A172 (cell line): Measurements from ENCODE around the gene RASAL2. TPM values are rescaled to one million over a fixed set of nuclear protein-coding genes. Genes with fewer than 3 reads are reported as not detected.
A peak's percentile ranks its signal among the peaks of the same experiment; 100 is the strongest.

ENCODE experiments used
- DNase-seq: peaks from one replicate; pipeline ENCODE4 v3.0.0-alpha.2; 2015; ENCODE audit warnings: low spot score
- total RNA-seq: library from RNA; depleted of rRNA; stranded (reverse); fragments of >200 nt; shearing (Covaris generic); gene quantifications from 2 replicates; pipeline ENCODE4 v1.2.3, GENCODE V29; 2014; rRNA removed

RASAL2 gene
- total RNA-seq, result 18.7 and 23.8 TPM in 2 replicates

- DNase-seq, result peak; percentile 62
Observed at GRCh38 chr1:178093951-178094738, at the start of gene RASAL2. Gene RASAL2, plus strand, starts transcription at chr1:178094104. Its CDS starts 389 bp downstream, at chr1:178094493.

- DNase-seq, result no peak
Observed at GRCh38 chr1:178046591-178047270, 47.2 kb upstream of the RASAL2 start.

- DNase-seq, result no peak
Observed at GRCh38 chr1:178047403-178048093, 46.4 kb upstream of the RASAL2 start.

GRCh38 chr1:178048426-178048825 lies 45.5 kb upstream of the RASAL2 start:
- DNase-seq, result no peak

- no peak for DNase-seq
Observed at GRCh38 chr1:178048883-178049282, 45.0 kb upstream of the RASAL2 start.

- no peak for DNase-seq
Observed at GRCh38 chr1:178050084-178050483, 43.8 kb upstream of the RASAL2 start.

- no peak for DNase-seq
Observed at GRCh38 chr1:178051071-178051470, 42.8 kb upstream of the RASAL2 start.

- peak; percentile 53 for DNase-seq
Observed at GRCh38 chr1:178052650-178053461, 41.0 kb upstream of the RASAL2 start.

GRCh38 chr1:178055093-178055492 lies 38.8 kb upstream of the RASAL2 start:
- peak; percentile 70 for DNase-seq

GRCh38 chr1:178055779-178056471 lies 38.0 kb upstream of the RASAL2 start:
- peak; percentile 40 for DNase-seq

- DNase-seq, result no peak
Observed at GRCh38 chr1:178057141-178057765, 36.7 kb upstream of the RASAL2 start.

- DNase-seq, result peak; percentile 18
Observed at GRCh38 chr1:178057912-178058534, 35.9 kb upstream of the RASAL2 start.

GRCh38 chr1:178060789-178061556 lies 32.9 kb upstream of the RASAL2 start:
- peak; percentile 77 for DNase-seq

- no peak for DNase-seq
Observed at GRCh38 chr1:178061620-178062019, 32.3 kb upstream of the RASAL2 start.

GRCh38 chr1:178064191-178064821 lies 29.6 kb upstream of the RASAL2 start:
- DNase-seq, result no peak

- DNase-seq, result no peak
Observed at GRCh38 chr1:178065250-178065649, 28.7 kb upstream of the RASAL2 start.

- DNase-seq, result no peak
Observed at GRCh38 chr1:178066296-178066907, 27.5 kb upstream of the RASAL2 start.

- no peak for DNase-seq
Observed at GRCh38 chr1:178066908-178067614, 26.8 kb upstream of the RASAL2 start.
